C4-2B (cell line): ENCODE data around the gene SLC4A11.
"Not testable (repeated sequence)": the region's sequence is repeated elsewhere in the genome, so short reads cannot be mapped to it uniquely, and the experiment has no call there.

Experiments used
- H3K27ac ChIP-seq: fragments of 450-650 bp; 2 replicates; pipeline ENCODE4 v1.5.1; 2017
- ZFX ChIP-seq: fragments of 450-650 bp; IDR thresholded peaks from 2 replicates; pipeline ENCODE4 v1.6.1; 2017
- TF ChIP-seq, protein P1 (sequence below): fragments of 450-650 bp; conservative IDR thresholded peaks from 2 replicates; pipeline ENCODE4 v1.5.1; 2017; ENCODE audit warnings: mild to moderate bottlenecking

SLC4A11 gene

DNA sequence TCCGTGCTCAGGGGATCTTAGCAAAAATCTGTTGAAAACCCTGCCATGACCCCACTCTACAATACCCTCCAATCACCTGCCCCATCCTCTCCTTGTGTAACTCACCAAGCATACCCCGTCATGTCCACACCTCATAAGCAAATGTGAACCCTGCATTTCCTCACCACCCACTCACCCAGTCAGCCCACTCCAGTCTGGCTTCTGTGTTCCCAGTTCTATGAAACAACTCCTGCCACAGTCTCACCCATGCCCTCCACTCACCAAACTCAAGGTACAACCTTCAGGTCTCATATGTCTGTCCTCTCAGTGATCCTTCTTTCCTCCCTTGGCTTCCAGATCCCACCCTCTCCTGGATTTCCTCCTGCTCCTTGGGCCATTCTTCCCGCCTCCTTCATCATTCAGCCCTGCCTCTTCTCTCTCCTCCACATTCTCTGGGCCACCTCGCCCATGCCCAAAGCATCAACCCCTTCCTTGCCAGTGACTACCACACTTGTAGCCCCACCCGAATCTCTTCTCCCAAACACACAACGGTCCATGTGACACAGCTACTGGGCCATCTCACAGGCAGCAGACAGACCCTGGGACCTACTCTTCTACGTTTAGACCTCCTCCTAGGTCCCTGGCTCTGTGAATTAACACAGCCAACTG, 43.3 kb downstream of the SLC4A11 start:
- no peak overlapping the region for H3K27ac ChIP-seq
- TF ChIP-seq, protein P1, sequence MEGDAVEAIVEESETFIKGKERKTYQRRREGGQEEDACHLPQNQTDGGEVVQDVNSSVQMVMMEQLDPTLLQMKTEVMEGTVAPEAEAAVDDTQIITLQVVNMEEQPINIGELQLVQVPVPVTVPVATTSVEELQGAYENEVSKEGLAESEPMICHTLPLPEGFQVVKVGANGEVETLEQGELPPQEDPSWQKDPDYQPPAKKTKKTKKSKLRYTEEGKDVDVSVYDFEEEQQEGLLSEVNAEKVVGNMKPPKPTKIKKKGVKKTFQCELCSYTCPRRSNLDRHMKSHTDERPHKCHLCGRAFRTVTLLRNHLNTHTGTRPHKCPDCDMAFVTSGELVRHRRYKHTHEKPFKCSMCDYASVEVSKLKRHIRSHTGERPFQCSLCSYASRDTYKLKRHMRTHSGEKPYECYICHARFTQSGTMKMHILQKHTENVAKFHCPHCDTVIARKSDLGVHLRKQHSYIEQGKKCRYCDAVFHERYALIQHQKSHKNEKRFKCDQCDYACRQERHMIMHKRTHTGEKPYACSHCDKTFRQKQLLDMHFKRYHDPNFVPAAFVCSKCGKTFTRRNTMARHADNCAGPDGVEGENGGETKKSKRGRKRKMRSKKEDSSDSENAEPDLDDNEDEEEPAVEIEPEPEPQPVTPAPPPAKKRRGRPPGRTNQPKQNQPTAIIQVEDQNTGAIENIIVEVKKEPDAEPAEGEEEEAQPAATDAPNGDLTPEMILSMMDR = no peak
- TF ChIP-seq ZFX = no peak

DNA sequence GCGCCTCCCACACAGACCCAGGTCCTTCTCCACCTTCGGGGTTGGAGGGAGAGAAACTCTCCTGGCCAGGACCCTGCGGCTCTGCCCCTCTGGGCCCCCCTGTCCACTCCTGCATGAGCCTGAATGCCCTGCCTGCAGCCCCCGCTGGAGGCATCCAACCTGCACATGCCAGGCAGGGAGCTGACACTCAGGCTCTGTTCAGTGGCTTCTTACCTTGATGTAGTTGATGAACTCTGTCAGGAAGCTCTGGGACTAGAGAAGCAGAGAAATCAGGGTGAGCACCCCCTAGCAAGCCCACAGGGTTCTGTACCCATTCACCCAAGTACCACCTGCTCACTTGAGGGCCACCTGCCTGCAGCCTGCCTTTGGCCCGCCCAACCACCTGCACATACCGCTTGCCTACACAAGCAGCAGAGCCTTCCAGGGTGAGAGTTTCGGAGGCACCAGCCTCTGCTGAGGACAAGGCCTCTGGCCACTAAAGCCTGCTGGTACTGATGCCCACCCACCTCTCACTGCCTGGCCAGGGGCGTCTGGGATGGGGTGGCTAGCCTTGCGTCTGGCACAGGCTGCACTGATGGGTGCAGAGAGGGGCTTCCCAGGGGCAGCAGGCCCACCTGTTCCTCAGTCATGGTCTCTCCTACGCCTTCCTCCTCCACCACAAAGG, 44.2 kb downstream of the SLC4A11 start:
- no peak overlapping the region for H3K27ac ChIP-seq
- TF ChIP-seq, protein P1 = no peak
- no peak for TF ChIP-seq ZFX

DNA sequence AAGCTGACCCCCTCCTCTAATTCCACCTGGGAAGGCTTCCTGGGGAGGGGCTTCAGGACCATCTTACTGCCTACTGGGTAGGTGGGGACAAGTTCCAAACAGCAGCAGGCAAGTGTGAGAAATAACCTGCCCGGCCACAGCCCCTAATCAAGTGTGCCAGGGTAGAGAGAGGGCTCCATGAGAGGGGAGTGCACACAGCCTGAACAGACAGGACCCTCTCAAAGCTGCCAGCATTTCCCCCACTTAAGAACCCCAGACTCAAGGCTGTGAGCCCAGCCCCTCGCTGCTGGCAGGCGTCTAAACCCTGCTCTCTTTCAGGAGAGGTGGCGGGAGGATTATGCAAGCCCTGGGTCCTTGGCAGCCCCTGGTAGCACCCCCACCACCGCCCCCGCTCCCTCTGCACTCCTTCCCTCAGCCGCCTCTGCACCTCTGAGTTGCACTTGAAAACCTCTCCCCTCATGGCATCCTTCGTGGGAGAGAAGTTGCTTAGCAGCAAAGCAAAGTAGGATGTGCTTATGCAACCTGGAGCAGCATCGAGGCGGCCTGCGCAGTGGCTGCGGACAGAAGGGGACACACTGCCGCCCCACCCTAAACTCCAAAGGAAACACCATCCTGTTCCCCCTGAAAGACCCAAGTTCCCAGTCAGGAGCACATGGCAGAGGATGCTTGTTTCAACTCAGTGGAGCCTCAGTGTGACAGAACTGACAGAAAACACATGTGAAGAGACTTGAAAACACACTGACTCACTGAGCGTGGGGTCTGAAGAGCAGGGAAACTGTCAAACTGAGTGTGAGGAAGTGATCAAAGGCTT, 45.0 kb downstream of the SLC4A11 start:
- H3K27ac ChIP-seq = no peak overlapping the region
- TF ChIP-seq, protein P1 = no peak
- TF ChIP-seq ZFX = no peak

DNA sequence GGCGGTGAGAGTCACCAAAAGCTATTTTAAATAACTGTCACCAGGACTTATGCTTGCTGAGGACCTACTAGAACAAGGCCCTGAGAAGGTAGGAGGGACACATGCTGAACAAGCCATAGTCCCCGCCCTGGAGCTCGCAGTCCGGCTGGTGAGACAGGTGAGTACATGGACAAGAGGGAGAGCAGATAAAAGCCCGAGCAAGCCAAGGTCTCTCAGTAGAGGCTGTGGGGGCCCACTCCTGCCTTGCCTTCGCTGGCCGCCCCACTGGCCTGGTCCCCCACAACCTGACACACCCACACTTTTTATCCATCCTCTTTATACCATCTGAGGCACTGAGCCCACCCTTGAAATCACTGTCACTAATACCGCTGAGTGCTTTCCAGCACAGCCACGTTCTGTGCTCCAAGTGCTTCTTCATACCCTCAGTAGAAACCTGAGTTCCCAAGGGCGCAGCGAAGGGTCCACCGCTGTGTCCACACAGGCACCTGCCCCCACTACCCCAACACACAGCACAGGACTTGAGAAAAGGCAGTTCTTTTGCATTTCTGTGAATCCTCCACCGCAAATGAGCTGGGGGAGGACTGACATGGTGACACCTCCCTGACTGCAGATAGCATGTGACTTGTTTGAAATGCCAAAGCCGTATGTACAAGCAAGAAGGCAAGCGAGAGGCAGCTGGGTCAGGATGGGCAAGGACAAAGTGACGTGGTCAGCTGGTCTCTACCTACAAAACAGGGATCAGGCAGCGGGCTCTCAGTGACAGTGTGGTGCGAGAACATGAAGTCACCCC, 46.6 kb downstream of the SLC4A11 start:
- H3K27ac ChIP-seq = no peak overlapping the region
- TF ChIP-seq ZFX = no peak

DNA sequence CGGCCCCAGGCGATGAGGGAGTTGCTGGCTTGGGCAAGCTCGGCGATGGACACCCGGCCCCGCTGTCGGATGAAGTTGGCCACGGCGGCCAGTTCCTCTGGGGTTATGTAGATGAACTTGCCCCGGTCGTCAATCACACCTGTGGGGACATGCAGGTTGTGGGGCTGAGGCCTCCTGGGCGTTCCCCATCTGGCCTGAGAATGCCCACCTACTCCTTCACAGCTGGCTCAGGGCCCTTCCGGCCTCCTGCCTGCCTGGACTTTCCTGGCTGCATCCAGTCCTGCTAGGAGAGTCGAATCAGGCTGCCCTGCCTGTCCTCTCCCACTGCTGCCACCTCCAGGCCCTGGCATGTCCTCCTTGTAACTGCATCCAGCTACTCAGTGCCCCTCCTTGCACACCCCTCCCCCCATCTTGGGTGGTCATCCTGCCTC, 48.3 kb downstream of the SLC4A11 start:
- TF ChIP-seq ZFX = no peak
- TF ChIP-seq, protein P1 = no peak
- H3K27ac ChIP-seq = no peak overlapping the region

DNA sequence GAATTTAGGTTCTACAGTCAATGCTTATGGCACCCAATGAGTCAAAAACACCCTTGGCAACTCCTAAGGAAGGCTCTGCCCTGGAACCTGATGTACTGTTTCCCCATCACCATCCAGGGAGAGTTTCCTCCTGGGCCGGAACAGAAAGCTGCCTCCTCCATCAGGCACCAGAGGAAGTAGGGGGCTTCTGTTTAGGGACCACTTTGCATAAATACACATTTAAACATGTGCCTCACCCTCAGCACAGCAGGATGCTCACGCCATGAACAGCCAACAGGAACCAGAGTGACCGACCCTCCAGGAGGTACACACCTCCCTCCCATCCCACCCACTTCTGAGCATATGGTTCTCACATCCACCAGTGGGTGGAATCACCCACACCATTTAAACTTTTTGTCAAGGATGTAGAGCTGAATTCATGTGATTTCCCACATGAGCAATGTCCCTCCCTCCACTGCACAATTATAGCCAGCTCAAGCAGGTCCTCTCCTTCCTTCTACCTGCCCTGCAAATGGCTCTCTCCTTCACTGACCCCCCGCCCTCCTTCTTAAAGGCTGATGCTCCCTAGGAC, 49.3 kb downstream of the SLC4A11 start:
- H3K27ac ChIP-seq = no peak overlapping the region
- no peak for TF ChIP-seq ZFX
- TF ChIP-seq, protein P1 = no peak

DNA sequence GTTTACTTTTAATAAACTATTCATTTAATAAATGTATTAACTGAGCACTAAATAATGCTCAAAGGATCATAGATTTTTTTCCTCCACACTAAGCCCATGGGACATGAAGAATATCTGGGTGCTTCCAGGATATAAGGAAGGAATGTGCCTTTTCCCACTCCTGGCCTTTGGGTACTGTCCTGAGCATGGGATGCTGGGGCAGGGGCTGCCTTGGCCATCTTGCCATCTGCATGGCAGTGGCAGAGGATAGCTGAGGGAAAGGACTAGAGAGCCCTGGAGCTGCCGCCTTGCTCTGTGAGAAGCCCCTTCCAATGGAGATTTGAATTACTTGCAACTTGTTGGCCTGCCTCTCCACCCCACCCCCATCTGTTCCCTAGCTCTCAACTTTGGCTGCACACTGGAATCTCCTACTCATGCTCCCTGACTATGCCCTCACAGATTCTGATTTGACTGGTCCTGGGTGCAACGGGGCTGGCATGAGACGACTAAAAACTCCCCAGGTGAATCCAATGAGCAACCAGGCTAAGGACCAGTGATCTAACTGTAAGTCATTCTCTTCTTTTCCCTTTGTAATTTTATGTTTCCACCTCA, 50.1 kb downstream of the SLC4A11 start:
- TF ChIP-seq, protein P1 = no peak
- no peak for TF ChIP-seq ZFX
- no peak overlapping the region for H3K27ac ChIP-seq

DNA sequence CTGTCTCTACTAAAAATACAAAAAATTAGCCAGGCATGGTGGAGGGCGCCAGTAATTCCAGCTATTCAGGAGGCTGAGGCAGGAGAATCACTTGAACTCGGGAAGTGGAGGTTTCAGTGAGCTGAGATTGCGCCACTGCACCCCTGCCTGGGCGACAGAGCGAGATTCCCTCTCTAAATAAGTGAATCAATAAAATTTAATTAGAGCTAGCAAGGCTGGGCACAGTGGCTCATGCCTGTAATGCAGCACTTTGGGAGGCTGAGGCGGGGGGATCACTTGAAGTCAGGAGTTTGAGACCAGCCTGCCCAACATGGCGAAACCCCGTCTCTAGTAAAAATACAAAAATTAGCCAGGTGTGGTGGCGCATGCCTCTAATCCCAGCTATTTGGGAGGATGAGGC, 51.1 kb downstream of the SLC4A11 start:
- not testable (repeated sequence) for H3K27ac ChIP-seq
